ENCODE measurements around the gene CTBP2.
A peak's percentile ranks its signal among the peaks of the same experiment; 100 is the strongest.

The CTBP2 gene

GRCh38 chr10:124953421-124953820 is 206.9 kb downstream of the CTBP2 start:
- H3K4me3 ChIP-seq (ENCODE audit: control insufficient read depth, low read depth, low read length) = no peak overlapping the region
- TF ChIP-seq, protein P1, sequence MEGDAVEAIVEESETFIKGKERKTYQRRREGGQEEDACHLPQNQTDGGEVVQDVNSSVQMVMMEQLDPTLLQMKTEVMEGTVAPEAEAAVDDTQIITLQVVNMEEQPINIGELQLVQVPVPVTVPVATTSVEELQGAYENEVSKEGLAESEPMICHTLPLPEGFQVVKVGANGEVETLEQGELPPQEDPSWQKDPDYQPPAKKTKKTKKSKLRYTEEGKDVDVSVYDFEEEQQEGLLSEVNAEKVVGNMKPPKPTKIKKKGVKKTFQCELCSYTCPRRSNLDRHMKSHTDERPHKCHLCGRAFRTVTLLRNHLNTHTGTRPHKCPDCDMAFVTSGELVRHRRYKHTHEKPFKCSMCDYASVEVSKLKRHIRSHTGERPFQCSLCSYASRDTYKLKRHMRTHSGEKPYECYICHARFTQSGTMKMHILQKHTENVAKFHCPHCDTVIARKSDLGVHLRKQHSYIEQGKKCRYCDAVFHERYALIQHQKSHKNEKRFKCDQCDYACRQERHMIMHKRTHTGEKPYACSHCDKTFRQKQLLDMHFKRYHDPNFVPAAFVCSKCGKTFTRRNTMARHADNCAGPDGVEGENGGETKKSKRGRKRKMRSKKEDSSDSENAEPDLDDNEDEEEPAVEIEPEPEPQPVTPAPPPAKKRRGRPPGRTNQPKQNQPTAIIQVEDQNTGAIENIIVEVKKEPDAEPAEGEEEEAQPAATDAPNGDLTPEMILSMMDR (conservative IDR thresholded peaks at IDR 0.05; ENCODE audit: control insufficient read depth, insufficient read depth, low read depth, low read length) = no peak
- no peak for DNase-seq (ENCODE audit: low read depth)

GRCh38 chr10:124952123-124952522 is 208.2 kb downstream of the CTBP2 start:
- TF ChIP-seq, protein P1 (conservative IDR thresholded peaks at IDR 0.05; ENCODE audit: control insufficient read depth, insufficient read depth, low read depth, low read length) = no peak
- no peak overlapping the region for H3K4me3 ChIP-seq (ENCODE audit: control insufficient read depth, low read depth, low read length)
- no peak for DNase-seq (ENCODE audit: low read depth)

GRCh38 chr10:124949543-124949942 is 210.8 kb downstream of the CTBP2 start:
- H3K4me3 ChIP-seq (ENCODE audit: control insufficient read depth, low read depth, low read length) = no peak overlapping the region
- peak; percentile 48 for DNase-seq (ENCODE audit: low read depth)

DNA sequence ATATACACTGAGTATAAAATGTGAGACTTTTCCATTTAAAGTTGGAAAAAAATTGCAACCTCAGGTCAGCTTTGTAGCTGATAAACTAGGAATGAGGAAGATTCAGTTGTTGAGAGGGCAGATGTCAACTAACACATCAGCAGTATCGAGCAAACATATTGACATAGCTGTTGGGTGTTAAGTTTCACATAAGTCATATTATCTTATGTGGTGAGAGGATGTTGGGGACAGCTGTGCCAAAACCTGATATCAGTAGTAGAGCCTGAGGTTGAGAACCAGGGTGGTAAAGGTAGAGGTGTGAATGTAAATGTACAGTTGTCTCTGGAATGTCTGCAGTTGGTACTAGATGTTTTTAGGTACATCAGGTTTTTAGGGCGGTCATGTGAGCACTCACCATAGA is 213.4 kb downstream of the CTBP2 start:
- DNase-seq (ENCODE audit: low read depth) = no peak
- no peak overlapping the region for H3K4me3 ChIP-seq (ENCODE audit: control insufficient read depth, low read depth, low read length)
- TF ChIP-seq, protein P1 (conservative IDR thresholded peaks at IDR 0.05; ENCODE audit: control insufficient read depth, insufficient read depth, low read depth, low read length) = no peak

More at GRCh38 chr10:124949543-124949942, 210.8 kb downstream of the CTBP2 start:
- TF ChIP-seq, protein P1 (conservative IDR thresholded peaks at IDR 0.05; ENCODE audit: control insufficient read depth, insufficient read depth, low read depth, low read length) = no peak

GRCh38 chr10:124944982-124945381 is 215.4 kb downstream of the CTBP2 start:
- TF ChIP-seq, protein P1 (conservative IDR thresholded peaks at IDR 0.05; ENCODE audit: control insufficient read depth, insufficient read depth, low read depth, low read length) = no peak
- no peak overlapping the region for H3K4me3 ChIP-seq (ENCODE audit: control insufficient read depth, low read depth, low read length)
- DNase-seq (ENCODE audit: low read depth) = peak; percentile 73

DNA sequence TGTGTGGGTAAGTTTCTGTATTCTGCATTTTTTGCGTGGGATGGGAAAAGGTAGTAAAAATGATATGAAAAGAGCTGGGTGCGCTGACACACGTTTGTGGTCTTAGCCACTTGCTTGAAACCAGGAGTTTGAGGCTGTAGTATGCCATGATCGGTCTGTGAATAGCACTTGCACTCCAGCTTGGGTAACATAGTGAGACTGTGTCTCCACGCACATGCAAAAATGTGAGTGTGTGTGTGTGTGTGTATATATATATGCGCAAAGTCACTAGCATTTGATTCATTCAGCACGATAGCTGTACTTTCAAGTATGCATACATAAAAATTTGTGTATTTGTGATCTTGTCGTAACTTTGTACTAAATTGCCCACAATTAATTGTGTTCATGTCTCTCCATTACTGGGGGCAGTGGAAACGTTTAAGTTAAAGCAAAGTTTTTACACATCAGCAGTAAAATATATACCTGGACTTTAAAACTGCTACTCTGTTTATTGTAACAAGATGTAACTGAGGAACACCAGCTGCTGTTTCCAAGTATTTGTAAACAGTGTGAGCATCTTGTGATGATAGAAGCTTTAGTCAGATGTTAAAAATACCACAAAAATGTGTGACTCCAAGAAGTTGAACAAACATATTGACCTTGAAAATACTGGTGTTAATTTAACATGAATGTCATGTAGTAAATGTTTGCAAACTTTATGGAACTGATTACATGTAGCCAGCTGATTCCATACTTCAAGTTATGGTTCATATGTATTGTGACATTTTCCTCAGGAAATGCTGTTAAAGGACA is 216.9 kb downstream of the CTBP2 start:
- H3K4me3 ChIP-seq (ENCODE audit: control insufficient read depth, low read depth, low read length) = no peak overlapping the region
- DNase-seq (ENCODE audit: low read depth) = peak; percentile 91
- TF ChIP-seq, protein P1 (conservative IDR thresholded peaks at IDR 0.05; ENCODE audit: control insufficient read depth, insufficient read depth, low read depth, low read length) = no peak

Data from fibroblast of mammary gland (primary cell).